Measurements from ENCODE around the gene HCCS. TPM values are rescaled to one million over a fixed set of nuclear protein-coding genes. Genes with fewer than 3 reads are reported as not detected.
"Not testable (repeated sequence)": the region's sequence is repeated elsewhere in the genome, so short reads cannot be mapped to it uniquely, and the experiment has no call there.

Gene HCCS
- total RNA-seq, 1 donor from 2014 or later: 27.9 TPM

- Mint-ChIP-seq H3K4me1 (ENCODE audit: unreplicated experiment) (peaks cover 8% of the 10 kb centered on the region), H3K4me3 (ENCODE audit: unreplicated experiment) (no peak overlapping the region), H3K27ac (ENCODE audit: unreplicated experiment) (no peak overlapping the region), H3K36me3 (ENCODE audit: unreplicated experiment) (peaks cover 39% of the 10 kb centered on the region), H3K9me3 (ENCODE audit: unreplicated experiment) (peaks cover 10% of the 10 kb centered on the region), H3K27me3 (ENCODE audit: unreplicated experiment) (no peaks in the 10 kb centered on the region)
- no peak for DNase-seq (ENCODE audit: extremely low spot score, unreplicated experiment)
- TF ChIP-seq, protein P1, sequence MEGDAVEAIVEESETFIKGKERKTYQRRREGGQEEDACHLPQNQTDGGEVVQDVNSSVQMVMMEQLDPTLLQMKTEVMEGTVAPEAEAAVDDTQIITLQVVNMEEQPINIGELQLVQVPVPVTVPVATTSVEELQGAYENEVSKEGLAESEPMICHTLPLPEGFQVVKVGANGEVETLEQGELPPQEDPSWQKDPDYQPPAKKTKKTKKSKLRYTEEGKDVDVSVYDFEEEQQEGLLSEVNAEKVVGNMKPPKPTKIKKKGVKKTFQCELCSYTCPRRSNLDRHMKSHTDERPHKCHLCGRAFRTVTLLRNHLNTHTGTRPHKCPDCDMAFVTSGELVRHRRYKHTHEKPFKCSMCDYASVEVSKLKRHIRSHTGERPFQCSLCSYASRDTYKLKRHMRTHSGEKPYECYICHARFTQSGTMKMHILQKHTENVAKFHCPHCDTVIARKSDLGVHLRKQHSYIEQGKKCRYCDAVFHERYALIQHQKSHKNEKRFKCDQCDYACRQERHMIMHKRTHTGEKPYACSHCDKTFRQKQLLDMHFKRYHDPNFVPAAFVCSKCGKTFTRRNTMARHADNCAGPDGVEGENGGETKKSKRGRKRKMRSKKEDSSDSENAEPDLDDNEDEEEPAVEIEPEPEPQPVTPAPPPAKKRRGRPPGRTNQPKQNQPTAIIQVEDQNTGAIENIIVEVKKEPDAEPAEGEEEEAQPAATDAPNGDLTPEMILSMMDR (IDR thresholded peaks at IDR 0.05): no peak
These were observed 8.3 kb downstream of the HCCS start for GRCh38 chrX:11119313-11119943.

DNA sequence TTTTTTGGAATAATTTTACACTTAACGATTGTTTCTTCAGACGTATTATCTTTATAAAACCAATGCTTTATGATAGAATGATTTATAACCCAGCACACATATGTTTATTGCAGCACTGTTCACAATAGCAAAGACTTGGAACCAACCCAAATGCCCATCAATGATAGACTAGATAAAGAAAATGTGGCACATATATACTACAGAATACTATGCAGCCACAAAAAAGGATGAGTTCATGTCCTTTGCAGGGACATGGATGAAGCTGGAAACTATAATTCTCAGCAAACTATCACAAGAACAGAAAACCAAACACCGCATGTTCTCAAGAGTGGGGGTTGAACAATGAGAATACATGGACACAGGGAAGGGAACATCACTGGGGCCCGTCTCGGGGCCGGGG, 12.0 kb downstream of the HCCS start:
- H3K27ac Mint-ChIP-seq (ENCODE audit: unreplicated experiment); H3K9me3 Mint-ChIP-seq (ENCODE audit: unreplicated experiment); H3K4me1 Mint-ChIP-seq (ENCODE audit: unreplicated experiment); H3K4me3 Mint-ChIP-seq (ENCODE audit: unreplicated experiment); H3K27me3 Mint-ChIP-seq (ENCODE audit: unreplicated experiment); DNase-seq (ENCODE audit: extremely low spot score, unreplicated experiment): not testable (repeated sequence)
- peaks cover 21% of the 10 kb centered on the region for H3K36me3 Mint-ChIP-seq (ENCODE audit: unreplicated experiment)

GRCh38 chrX:11124112-11124511, 13.0 kb downstream of the HCCS start:
- Mint-ChIP-seq H3K27me3 (ENCODE audit: unreplicated experiment) (no peaks in the 10 kb centered on the region), H3K36me3 (ENCODE audit: unreplicated experiment) (peaks cover 21% of the 10 kb centered on the region), H3K9me3 (ENCODE audit: unreplicated experiment) (peaks cover 8% of the 10 kb centered on the region), H3K4me1 (ENCODE audit: unreplicated experiment) (peaks cover 1% of the 10 kb centered on the region), H3K4me3 (ENCODE audit: unreplicated experiment) (no peak overlapping the region), H3K27ac (ENCODE audit: unreplicated experiment) (no peak overlapping the region)
- TF ChIP-seq, protein P1 (IDR thresholded peaks at IDR 0.05): no peak
- DNase-seq (ENCODE audit: extremely low spot score, unreplicated experiment): no peak

DNA sequence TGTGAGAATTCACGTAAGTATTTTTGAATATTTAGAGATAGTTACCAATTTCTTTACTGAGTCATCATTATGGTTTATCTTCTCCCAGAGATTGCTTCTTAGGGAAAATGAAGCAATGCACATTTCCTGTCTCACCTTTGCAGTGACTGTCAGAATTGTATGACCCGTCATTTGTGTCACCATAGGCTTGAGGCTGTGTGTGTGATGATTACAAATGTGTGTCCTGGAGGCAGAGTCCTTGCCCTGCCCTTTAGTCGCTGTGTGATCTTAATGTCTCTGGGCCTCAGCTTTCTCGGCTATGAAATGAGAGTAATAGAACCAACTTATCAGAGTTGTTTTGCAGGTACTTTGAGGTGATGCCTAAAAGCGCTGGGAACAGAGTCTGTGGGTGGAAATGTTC, 13.9 kb downstream of the HCCS start:
- Mint-ChIP-seq H3K36me3 (ENCODE audit: unreplicated experiment) (peaks cover 17% of the 10 kb centered on the region), H3K4me3 (ENCODE audit: unreplicated experiment) (no peak overlapping the region), H3K4me1 (ENCODE audit: unreplicated experiment) (peaks cover 10% of the 10 kb centered on the region), H3K9me3 (ENCODE audit: unreplicated experiment) (peaks cover 8% of the 10 kb centered on the region), H3K27me3 (ENCODE audit: unreplicated experiment) (no peaks in the 10 kb centered on the region), H3K27ac (ENCODE audit: unreplicated experiment) (no peak overlapping the region)
- no peak for DNase-seq (ENCODE audit: extremely low spot score, unreplicated experiment)
- TF ChIP-seq, protein P1 (IDR thresholded peaks at IDR 0.05): no peak

DNA sequence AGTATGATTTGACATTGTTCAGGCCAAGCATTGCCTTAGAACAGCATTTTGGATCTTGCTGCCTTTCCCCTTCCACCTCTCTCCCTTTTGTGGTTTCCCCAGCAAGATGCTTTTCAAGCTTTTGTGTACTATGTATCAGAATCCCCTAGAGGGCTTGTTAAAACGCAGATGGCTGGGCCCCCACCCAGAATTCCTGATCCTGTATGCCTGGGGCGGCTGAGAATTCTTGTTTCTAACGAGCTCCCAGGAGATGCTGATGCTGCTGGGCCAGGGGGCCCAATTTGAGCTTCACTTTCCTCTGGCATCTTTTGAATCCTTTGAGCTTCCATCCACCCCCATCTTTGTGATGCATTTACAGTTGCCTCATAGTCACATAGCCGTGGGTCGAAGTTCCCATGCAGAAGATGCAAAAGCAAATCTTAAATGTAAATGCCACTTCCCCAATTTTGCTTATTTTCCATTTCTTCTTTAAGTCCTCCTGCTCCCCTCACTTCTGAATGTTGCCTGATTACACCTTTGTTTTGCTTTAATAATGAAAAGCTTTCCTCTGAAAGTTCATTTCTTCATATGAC, 18.5 kb downstream of the HCCS start:
- Mint-ChIP-seq H3K27me3 (ENCODE audit: unreplicated experiment) (no peaks in the 10 kb centered on the region), H3K9me3 (ENCODE audit: unreplicated experiment) (peaks cover 4% of the 10 kb centered on the region), H3K4me1 (ENCODE audit: unreplicated experiment) (peaks cover 10% of the 10 kb centered on the region), H3K36me3 (ENCODE audit: unreplicated experiment) (no peaks in the 10 kb centered on the region), H3K4me3 (ENCODE audit: unreplicated experiment) (no peak overlapping the region), H3K27ac (ENCODE audit: unreplicated experiment) (peak overlapping the region; percentile 46)
- DNase-seq (ENCODE audit: extremely low spot score, unreplicated experiment): no peak
- TF ChIP-seq, protein P1 (IDR thresholded peaks at IDR 0.05): no peak
